DMS53 treated with DMSO at 0.1 percent for 48 hours (cell line): ENCODE measurements around the gene MATN1.
"Not testable (repeated sequence)": the region's sequence is repeated elsewhere in the genome, so short reads cannot be mapped to it uniquely, and the experiment has no call there.

Source experiments
- DNase-seq: peaks from one replicate; lab custom pipeline; 2025; ENCODE audit not compliant: unreplicated experiment; lab: John Stamatoyannopoulos, UW

MATN1 gene

DNA sequence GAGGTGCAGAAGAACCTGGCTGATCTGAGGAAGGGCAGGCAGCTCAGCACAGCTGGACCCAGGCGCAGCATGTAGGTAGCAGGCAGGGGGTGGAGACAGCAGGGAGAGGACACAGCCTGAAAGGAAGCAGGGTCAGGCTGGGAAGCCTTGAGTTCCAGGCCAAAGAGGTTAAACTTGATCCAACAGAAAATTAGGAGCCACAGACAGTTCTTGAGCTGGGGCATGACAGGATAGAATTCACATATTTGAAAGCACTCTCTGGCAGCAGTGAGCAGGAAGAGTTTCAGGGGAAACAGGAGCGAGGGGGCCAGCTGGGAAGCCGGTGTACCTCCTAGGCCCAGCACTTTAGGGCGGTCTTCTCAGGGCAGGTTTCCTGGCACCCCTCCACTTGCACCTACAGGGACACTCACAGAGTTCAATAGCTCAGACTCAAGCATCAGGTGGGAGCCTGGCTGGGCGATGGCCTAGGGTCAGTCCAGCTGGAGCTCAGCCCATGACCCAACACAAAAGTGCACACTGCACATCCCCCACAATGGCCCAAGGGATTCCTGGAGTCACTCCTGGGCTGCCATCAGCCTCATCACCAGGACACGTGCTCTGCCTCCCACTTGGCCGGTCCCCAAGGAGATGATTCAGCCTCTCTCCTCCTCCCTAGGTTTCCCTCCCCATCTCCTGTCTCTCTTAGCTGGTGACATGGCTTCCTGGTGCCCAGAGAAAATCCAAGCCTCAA, 22.7 kb downstream of the MATN1 start:
- DNase-seq, result no peak

- DNase-seq, result no peak
These were observed 23.6 kb downstream of the MATN1 start for GRCh38 chr1:30699762-30700161.

- no peak for DNase-seq
These were observed 24.9 kb downstream of the MATN1 start for GRCh38 chr1:30698401-30698981.

GRCh38 chr1:30697571-30698376, 25.6 kb downstream of the MATN1 start:
- DNase-seq, result no peak

DNA sequence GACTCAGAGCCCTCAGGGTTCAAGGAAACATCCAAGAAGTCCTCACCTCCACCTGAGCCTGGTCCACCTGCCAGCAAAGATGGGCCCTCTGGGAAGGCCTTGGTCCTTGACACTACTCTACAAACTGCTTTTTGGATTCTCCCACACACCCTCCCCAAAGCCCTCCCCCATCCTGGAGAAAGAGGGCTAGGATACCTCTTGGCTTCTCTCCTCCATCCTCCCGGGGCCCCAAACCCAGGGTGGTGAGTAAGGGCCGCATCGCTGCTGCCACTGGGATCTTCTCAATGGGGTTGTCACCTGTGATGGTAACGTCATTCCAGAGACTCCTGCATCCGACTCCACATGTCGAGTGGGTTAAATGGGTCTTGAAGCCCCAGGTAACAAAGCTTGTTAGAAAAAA, 26.6 kb downstream of the MATN1 start:
- DNase-seq, result no peak

DNA sequence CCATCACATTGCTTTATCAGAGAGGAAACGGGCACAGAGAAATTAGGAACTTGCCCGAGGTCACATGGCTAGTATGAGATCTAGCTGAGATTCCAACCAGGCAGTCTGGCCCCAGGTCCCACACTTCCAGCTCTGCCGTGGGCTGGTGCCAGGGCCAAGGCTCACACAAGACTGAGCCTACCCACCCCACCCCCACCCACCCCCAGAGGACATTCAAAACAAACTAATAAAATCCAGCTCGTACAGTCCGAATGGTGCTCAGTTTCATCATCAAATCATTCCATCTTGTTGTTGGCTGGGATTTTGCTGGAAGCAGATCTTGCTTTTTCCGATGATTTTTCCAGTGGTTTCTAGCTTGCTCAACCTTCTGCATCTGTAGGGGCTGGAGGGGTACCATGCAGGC, 27.9 kb downstream of the MATN1 start:
- no peak for DNase-seq

DNA sequence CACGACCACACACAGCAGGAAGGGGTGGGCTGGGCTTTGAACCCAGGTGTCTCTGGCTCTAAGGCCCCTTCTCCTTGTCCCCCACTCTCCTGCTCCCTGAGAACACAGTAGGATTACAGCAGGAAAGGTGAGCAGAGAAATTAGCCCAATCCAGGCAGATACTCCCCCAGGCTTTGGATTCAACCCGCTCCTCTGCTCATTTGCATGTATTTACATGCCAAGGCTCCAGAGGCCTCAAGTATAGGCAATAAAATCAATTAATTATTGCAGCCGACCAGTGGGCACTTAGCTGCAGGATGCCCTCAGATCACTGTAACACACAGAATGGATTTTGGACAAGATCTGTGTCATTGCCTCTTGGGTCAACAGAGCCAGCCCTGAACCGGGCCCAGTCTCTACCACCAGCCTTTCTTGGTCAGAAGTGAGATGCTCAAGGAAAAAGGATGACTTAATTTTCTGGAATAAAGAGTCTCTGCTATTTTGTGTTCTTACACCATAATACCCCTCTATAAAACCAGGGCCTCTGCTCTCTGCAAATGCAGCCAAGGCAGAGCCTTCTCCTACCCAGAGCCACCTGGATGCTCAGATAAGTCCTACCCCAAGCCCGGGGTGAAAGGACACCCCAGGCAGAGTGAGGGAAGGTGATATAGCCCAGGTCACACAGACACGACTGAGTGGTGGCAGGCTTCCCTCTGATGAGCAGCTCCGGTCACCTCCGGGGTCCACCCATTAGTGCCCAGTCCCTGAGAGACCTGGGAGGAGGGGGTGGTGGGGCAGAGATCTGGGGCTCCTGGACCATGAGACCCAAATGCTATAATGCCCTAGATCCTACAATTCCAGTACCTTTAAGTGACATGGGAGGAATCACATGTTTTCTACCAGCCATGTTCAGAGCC, 28.9 kb downstream of the MATN1 start:
- no peak for DNase-seq

GRCh38 chr1:30693822-30694221, 29.6 kb downstream of the MATN1 start:
- DNase-seq, result no peak

DNA sequence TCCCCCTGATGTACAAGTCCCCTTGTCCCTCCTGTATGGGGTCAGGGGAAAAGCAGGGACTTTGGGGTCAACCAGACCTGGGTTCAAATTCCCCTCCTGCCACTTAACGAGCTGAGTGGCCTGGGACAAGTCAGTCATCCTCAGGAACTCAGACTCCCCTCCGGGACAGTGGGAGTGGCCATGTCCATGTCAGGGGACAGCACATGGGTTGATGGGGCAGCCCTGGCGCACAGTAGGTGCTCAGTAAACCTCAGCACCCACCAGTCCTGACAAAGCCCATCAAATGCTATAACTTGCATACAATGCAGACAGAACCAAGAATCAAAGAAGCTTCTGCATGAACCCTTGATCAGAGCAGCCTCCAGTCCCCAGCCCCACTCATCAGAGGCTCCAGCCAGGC, 30.0 kb downstream of the MATN1 start:
- no peak for DNase-seq

- no peak for DNase-seq
These were observed 30.5 kb downstream of the MATN1 start for GRCh38 chr1:30692948-30693301.

DNA sequence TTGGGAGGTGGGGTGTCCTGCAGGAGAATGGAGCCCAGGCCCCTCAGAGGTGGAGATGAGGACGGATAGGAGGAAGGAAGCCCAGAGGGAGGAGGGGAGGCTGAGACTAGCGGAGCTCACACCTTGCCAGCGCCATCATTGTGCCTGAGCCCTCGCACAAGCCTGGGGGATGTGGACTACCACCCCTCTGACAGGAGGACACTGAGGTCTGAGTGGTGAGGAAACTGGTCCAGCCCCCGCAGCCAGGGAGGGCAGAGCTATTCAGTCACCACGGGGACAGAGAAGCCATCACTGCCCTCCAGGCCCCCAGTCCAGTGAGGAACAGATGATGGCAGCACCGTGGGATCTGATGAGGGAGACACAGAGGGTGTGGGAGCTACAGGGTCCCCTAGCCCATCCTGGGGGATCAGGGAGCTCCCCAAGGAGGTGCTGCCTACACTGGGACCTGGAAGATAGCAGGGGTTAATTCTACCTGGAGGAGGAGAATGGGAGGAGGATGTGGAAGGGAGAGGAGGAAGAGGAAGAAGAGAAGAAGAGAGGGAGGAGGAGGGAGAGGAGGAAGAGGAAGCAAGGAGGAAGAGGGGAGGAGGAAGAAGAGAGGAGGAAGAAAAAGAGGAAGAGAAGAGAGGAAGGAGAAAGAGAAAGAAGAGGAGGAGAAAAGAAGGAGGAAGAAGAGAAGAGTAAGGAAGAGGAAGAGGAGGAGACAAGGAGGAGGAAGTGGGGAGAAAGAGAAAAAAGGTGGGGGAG, 31.0 kb downstream of the MATN1 start:
- DNase-seq, result no peak

GRCh38 chr1:30691480-30691879, 31.9 kb downstream of the MATN1 start:
- DNase-seq, result no peak

GRCh38 chr1:30689901-30690645, 33.3 kb downstream of the MATN1 start:
- DNase-seq, result no peak

DNA sequence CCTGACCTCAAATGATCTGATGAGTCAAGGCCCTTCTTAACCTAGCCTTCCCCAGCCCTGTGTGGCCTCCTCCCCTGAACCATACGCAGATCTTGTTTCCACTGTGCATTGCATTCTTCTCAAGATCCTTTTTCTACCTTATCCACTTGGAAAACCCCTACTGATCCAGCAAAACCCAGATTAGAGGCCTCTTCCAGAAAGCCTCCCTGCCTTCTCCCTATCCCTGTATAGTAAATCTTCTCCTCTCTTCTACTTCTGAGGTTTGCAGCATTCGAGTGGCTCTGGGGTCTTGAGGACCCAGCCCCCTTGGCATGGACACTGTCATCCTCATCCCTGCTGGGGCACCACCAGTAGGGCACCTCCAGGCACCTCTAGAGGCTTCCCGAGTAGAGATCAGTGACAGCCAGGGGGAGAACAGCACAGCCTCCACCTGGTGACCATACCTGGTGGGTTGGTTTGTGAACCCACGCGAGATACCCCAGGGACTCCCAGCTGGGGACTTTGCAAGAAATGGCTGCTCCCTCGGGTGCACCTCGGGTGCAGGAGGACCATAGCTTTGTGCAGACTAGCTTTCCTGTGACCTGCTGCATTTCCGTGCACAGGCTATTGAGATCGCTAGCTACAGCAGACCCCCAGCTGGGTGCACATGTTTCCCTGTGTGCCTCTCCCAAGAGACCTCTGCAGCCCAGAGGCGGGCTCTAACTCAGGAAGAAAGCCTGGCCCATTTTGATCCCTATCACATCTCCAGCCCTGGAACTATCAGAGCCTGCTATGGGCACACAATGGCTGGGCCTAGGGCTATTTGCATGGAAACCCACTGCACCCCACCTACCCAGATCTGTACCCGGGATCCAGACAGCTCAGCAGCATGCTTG, 34.2 kb downstream of the MATN1 start:
- no peak for DNase-seq

- DNase-seq, result not testable (repeated sequence)
These were observed 34.9 kb downstream of the MATN1 start for GRCh38 chr1:30688516-30688915.

- DNase-seq, result no peak
These were observed 35.5 kb downstream of the MATN1 start for GRCh38 chr1:30687886-30688285.

DNA sequence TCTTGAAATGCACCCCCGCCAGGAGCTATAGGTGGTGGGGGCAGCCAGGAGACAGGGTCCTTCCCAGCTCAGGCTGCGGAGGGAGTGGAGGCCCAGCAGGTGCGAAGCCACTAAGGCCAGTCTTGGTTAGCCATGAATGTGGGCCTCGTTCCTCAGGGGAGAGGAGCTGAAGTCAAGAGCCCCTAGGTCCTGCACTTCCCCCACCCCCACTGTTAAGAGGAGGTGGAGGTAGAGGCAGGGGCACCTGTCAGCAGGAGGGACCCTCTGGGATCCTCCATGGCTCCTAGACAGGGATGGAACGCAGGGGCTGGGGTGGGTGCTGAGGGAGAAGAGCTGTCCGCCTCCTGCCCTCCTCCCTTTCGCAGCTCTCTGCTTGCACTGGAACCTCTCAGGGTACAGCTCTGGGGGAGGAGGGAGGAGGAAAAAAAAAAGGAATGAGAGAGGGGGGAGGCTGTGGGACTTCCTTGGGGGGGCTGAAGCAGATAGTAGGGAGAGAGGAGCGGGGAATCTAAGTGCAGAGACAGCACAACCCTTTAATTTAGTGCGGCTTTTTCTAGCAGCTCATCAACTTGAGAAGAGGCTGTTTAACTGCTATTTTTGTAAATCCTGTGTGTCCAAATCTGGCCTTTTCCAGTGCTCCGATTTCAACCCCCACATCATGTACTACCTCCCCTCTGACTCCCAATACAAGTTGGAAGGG, 37.0 kb downstream of the MATN1 start:
- DNase-seq, result no peak

GRCh38 chr1:30685796-30686165, 37.6 kb downstream of the MATN1 start:
- no peak for DNase-seq
